ENCODE results near the gene ATP5F1A. TPM values are rescaled to one million over a fixed set of nuclear protein-coding genes. Genes with fewer than 3 reads are reported as not detected.

The ATP5F1A gene
- total RNA-seq, 2 experiments from 2014 or later, result 218 to 284 TPM

Small RNAs within 50 kb of the gene (small RNA-seq; reads per million reads assigned to genes)
- gene RNU6-1278P, result not detected
- not detected for gene RNY4P37

Other genes with a start within 250 kb of the ATP5F1A start
- gene EPG5, start 131.0 kb downstream of the ATP5F1A start, total RNA-seq (2014; rRNA removed; shearing (Covaris generic)), result 4.1 and 4.8 TPM in 2 replicates
- 8.7 and 9.5 TPM in 2 replicates for gene EPG5, start 131.0 kb downstream of the ATP5F1A start, total RNA-seq (2022)
- gene PSTPIP2, start 26.0 kb downstream of the ATP5F1A start, total RNA-seq (2014; rRNA removed; shearing (Covaris generic)), result 0.15 TPM in 1 of 2 replicates, not detected in the other
- 0.11 TPM in 1 of 2 replicates, not detected in the other for gene PSTPIP2, start 26.0 kb downstream of the ATP5F1A start, total RNA-seq (2022)
- gene HAUS1, start 6.1 kb upstream of the ATP5F1A start, total RNA-seq (2014; rRNA removed; shearing (Covaris generic)), result 24.8 and 26.4 TPM in 2 replicates
- 36.5 and 38.4 TPM in 2 replicates for gene HAUS1, start 6.1 kb upstream of the ATP5F1A start, total RNA-seq (2022)

All from OCI-LY7 (cell line).